HCT116 (cell line): Measurements from ENCODE around the gene MUC13. TPM values are rescaled to one million over a fixed set of nuclear protein-coding genes. Genes with fewer than 3 reads are reported as not detected.
A peak's percentile ranks its signal among the peaks of the same experiment; 100 is the strongest.

Experiments
- ATAC-seq: fragments of 200-7000 bp; cut with Tn5 transposase; 2 replicates; pipeline ENCODE4 v1.9.1; 2020; ENCODE audit warnings: mild to moderate bottlenecking, moderate library complexity
- BruUV-seq: library from RNA; stranded (reverse); fragments of 400-500 nt; replicated peaks from 2 replicates; lab custom pipeline; 2021; lab: Mats Ljungman, UMichigan
- CTCF ChIA-PET: fragments of 300-600 bp; sonication (Branson Sonifier 250); formaldehyde crosslinking; loops from one replicate; lab custom pipeline; 2021; ENCODE audit warnings: antibody characterized with exemption; lab: Charles Lee
- POLR2A ChIA-PET: fragments of 300-600, 350-600 bp; sonication (Branson Sonifier 250); formaldehyde crosslinking; loops from one replicate; lab custom pipeline; 2021; ENCODE audit warnings: antibody characterized with exemption; lab: Charles Lee
- RAD21 ChIA-PET, 2 experiments: fragments of 300-600 bp; sonication (Branson Sonifier 250); formaldehyde crosslinking; loops; one replicate each; lab custom pipeline; 2023; ENCODE audit warnings: low total read pairs in 2 of 2; ENCODE audit not compliant: uncharacterized antibody in 2 of 2, unreplicated experiment in 2 of 2, low non-redundant PET in 1 of 2; lab: Charles Lee
- DNase-seq: peaks from one replicate; pipeline ENCODE4 v3.0.0-alpha.2; 2010; ENCODE audit warnings: low read depth, low spot score
- H2AFZ ChIP-seq: fragments of 200-600 bp; shearing (Covaris generic), sonication (generic); 2 replicates; pipeline ENCODE4 v1.6.1; 2017; ENCODE audit warnings: low read depth, mixed run types, mixed read lengths, antibody characterized with exemption, low read length; ENCODE audit not compliant: poor library complexity, severe bottlenecking
- H3K27ac ChIP-seq: 2 replicates; pipeline ENCODE4 v1.5.1; 2012; ENCODE audit warnings: low read depth, low read length
- H3K27me3 ChIP-seq: fragments of 200-600 bp; sonication (generic); 2 replicates; pipeline ENCODE4 v1.6.1; 2016; ENCODE audit warnings: mixed run types, low read length, mixed read lengths; ENCODE audit not compliant: insufficient read depth
- H3K36me3 ChIP-seq, 2 experiments: fragments of 200-500 bp in 1 of 2; fragments of 200-600 bp in 1 of 2; sonication (Bioruptor generic) in 1 of 2; sonication (generic) in 1 of 2; 2 replicates each; pipeline versions ENCODE4 v1.5.1 to v1.6.1; 2014 to 2016; ENCODE audit warnings: low read length in 2 of 2, inconsistent platforms in 1 of 2, mixed read lengths in 1 of 2, mixed run types in 1 of 2; ENCODE audit not compliant: insufficient read depth in 2 of 2, control insufficient read depth in 1 of 2
- H3K4me1 ChIP-seq, 2 experiments: fragments of 200-600 bp in 1 of 2; sonication (generic) in 1 of 2; 2 replicates each; pipeline versions ENCODE4 v1.5.1 to v1.6.1; 2012 to 2017; ENCODE audit warnings: low read length in 2 of 2, inconsistent platforms in 1 of 2, mild to moderate bottlenecking in 1 of 2, mixed read lengths in 1 of 2, mixed run types in 1 of 2, moderate library complexity in 1 of 2; ENCODE audit not compliant: insufficient read depth in 2 of 2, control insufficient read depth in 1 of 2
- H3K4me2 ChIP-seq: fragments of 200-600 bp; sonication (generic); 2 replicates; pipeline ENCODE4 v1.6.1; 2017; ENCODE audit warnings: mixed run types, low read length, mixed read lengths
- H3K4me3 ChIP-seq, 2 experiments: fragments of 200-600 bp in 1 of 2; sonication (generic) in 1 of 2; replicated peaks in 1 of 2; 2 replicates each; pipeline ENCODE4 v1.5.1; 2011 to 2016; ENCODE audit warnings: low read length in 2 of 2, control low read depth in 1 of 2, low read depth in 1 of 2, mild to moderate bottlenecking in 1 of 2, mixed read lengths in 1 of 2, mixed run types in 1 of 2
- H3K79me2 ChIP-seq: fragments of 200-600 bp; sonication (generic); 2 replicates; pipeline ENCODE4 v1.6.1; 2017; ENCODE audit warnings: mild to moderate bottlenecking, mixed run types, low read length, moderate library complexity, mixed read lengths; ENCODE audit not compliant: insufficient read depth
- H3K9ac ChIP-seq: fragments of 200-600 bp; sonication (generic); 2 replicates; pipeline ENCODE4 v1.6.1; 2016; ENCODE audit warnings: low read length, mixed read lengths
- H3K9me2 ChIP-seq: fragments of 200-600 bp; sonication (generic), shearing (Covaris generic); 2 replicates; pipeline ENCODE4 v1.6.1; 2017; ENCODE audit warnings: mixed run types, mild to moderate bottlenecking, moderate library complexity; ENCODE audit not compliant: insufficient read depth
- H3K9me3 ChIP-seq, 2 experiments: fragments of 200-500 bp in 1 of 2; fragments of 200-600 bp in 1 of 2; sonication (Bioruptor generic) in 1 of 2; sonication (generic) in 1 of 2; 2 replicates each; pipeline ENCODE4 v1.6.1; 2014 to 2017; ENCODE audit warnings: low read length in 2 of 2, mixed read lengths in 2 of 2, inconsistent platforms in 1 of 2, low read depth in 1 of 2, mild to moderate bottlenecking in 1 of 2, mixed run types in 1 of 2, moderate library complexity in 1 of 2; ENCODE audit not compliant: control insufficient read depth in 1 of 2, insufficient read depth in 1 of 2
- H4K20me1 ChIP-seq: fragments of 200-600 bp; sonication (generic), shearing (Covaris generic); 2 replicates; pipeline ENCODE4 v1.6.1; 2017; ENCODE audit warnings: mixed run types, mild to moderate bottlenecking, moderate library complexity; ENCODE audit not compliant: insufficient read depth
- CEBPB ChIP-seq: IDR thresholded peaks from 2 replicates; pipeline ENCODE4 v1.6.1; 2012; ENCODE audit warnings: low read depth
- EGR1 ChIP-seq: IDR thresholded peaks from 2 replicates; pipeline ENCODE4 v1.6.1; 2012; ENCODE audit warnings: low read depth
- ELF1 ChIP-seq: IDR thresholded peaks from 2 replicates; pipeline ENCODE4 v1.6.1; 2012; ENCODE audit warnings: low read depth, borderline replicate concordance
- EZH2 ChIP-seq: fragments of 200-600 bp; sonication (generic); IDR thresholded peaks from 2 replicates; pipeline ENCODE4 v1.6.1; 2017; ENCODE audit warnings: antibody characterized with exemption, mixed run types
- FOSL1 ChIP-seq: IDR thresholded peaks from 2 replicates; pipeline ENCODE4 v1.6.1; 2012; ENCODE audit warnings: low read depth
- POLR2A ChIP-seq: IDR thresholded peaks from 2 replicates; pipeline ENCODE4 v1.7.0; 2011; ENCODE audit warnings: borderline replicate concordance; ENCODE audit not compliant: insufficient read depth, insufficient read length; ENCODE audit errors: extremely low read depth
- RAD21 ChIP-seq: IDR thresholded peaks from 2 replicates; pipeline ENCODE4 v1.6.1; 2012; ENCODE audit warnings: low read depth, mild to moderate bottlenecking
- SIN3A ChIP-seq: IDR thresholded peaks from 2 replicates; pipeline ENCODE4 v1.6.1; 2012; ENCODE audit warnings: low read depth
- SP1 ChIP-seq: IDR thresholded peaks from 2 replicates; pipeline ENCODE4 v1.6.1; 2012; ENCODE audit warnings: low read depth
- SRF ChIP-seq: IDR thresholded peaks from 2 replicates; pipeline ENCODE4 v1.6.1; 2012; ENCODE audit warnings: low read depth
- TCF7L2 ChIP-seq: IDR thresholded peaks from 2 replicates; pipeline ENCODE4 v1.7.0; 2011; ENCODE audit warnings: borderline replicate concordance, inconsistent platforms; ENCODE audit not compliant: insufficient read depth, insufficient read length; ENCODE audit errors: extremely low read depth
- YY1 ChIP-seq: IDR thresholded peaks from 2 replicates; pipeline ENCODE4 v1.6.1; 2011; ENCODE audit warnings: low read length, low read depth, moderate library complexity, mild to moderate bottlenecking; ENCODE audit not compliant: insufficient replicate concordance; ENCODE audit errors: extremely low read depth
- ZFX ChIP-seq: fragments of 450-650 bp; IDR thresholded peaks from 2 replicates; pipeline ENCODE4 v1.6.1; 2017
- intact Hi-C: fragments of 100-400 bp; cut with micrococcal nuclease; formaldehyde crosslinking; loops from 2 replicates; pipeline ENCODE4 v1.10.0; 2022
- total RNA-seq: library from RNA; stranded (reverse); gene quantifications from one replicate; pipeline ENCODE4 v1.2.1, GENCODE V29; 2021; ENCODE audit not compliant: unreplicated experiment
- TF ChIP-seq, protein P1 (sequence below), 3 experiments: fragments of 200-600 bp in 1 of 3; sonication (generic) in 1 of 3; IDR thresholded peaks in 2 of 3; conservative IDR thresholded peaks in 1 of 3; 2 replicates each; pipeline ENCODE4 v1.5.1; 2012 to 2017; ENCODE audit warnings: low read depth in 2 of 3, low read length in 2 of 3, antibody characterized with exemption in 1 of 3, borderline replicate concordance in 1 of 3, control low read depth in 1 of 3, mild to moderate bottlenecking in 1 of 3, mixed read lengths in 1 of 3, mixed run types in 1 of 3, moderate library complexity in 1 of 3; ENCODE audit not compliant: insufficient read depth in 1 of 3
- TF ChIP-seq, protein P2 (sequence below): IDR thresholded peaks from 2 replicates; pipeline ENCODE4 v1.6.1; 2012

Gene MUC13
- total RNA-seq, 1 experiment from 2014 or later, result 0.44 TPM

DNA sequence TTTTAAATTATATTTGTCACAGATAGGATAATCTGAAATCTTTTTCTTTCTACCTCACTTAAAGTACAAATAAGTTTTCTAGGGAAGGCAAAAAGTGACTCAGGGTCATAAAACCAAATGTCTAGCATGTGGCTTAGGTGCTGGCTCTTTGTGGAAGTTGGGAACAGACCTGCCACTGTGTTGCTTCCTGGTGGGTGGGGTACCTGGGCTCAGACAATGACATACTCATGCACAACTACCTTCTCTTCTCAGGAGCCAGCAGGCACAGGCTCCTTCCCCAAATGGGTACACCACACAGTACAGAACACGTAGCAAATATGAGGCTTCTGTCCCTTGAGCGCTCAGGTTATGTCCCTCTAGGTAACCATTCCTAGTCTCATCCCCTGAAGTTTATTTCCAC lies 40.1 kb upstream of the MUC13 start:
- BruUV-seq, result no TSS peak

More for the DNA sequence above, 40.1 kb upstream of the MUC13 start:
- Histone ChIP-seq H3K4me3 (no peak overlapping the region), H2AFZ (no peak overlapping the region), H3K4me1 (peaks cover 0 to 10% of the 10 kb centered on the region in 2 experiments; a peak in 2 of 4 replicates), H3K27ac (no peak overlapping the region), H3K36me3 (no peaks in the 10 kb centered on the region)
- intact Hi-C loops, result no loop called here
- peak; percentile 53 for ATAC-seq
- TF ChIP-seq ZFX (no peak), FOSL1 (no peak), EGR1 (no peak), SRF (no peak), TCF7L2 (no peak), SIN3A (no peak), SP1 (no peak), EZH2 (no peak), CEBPB (no peak), ELF1 (no peak), POLR2A (no peak), YY1 (no peak), RAD21 (no peak)
- TF ChIP-seq, protein P1, sequence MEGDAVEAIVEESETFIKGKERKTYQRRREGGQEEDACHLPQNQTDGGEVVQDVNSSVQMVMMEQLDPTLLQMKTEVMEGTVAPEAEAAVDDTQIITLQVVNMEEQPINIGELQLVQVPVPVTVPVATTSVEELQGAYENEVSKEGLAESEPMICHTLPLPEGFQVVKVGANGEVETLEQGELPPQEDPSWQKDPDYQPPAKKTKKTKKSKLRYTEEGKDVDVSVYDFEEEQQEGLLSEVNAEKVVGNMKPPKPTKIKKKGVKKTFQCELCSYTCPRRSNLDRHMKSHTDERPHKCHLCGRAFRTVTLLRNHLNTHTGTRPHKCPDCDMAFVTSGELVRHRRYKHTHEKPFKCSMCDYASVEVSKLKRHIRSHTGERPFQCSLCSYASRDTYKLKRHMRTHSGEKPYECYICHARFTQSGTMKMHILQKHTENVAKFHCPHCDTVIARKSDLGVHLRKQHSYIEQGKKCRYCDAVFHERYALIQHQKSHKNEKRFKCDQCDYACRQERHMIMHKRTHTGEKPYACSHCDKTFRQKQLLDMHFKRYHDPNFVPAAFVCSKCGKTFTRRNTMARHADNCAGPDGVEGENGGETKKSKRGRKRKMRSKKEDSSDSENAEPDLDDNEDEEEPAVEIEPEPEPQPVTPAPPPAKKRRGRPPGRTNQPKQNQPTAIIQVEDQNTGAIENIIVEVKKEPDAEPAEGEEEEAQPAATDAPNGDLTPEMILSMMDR (IDR thresholded peaks at IDR 0.05 in 2 of 3, conservative IDR thresholded peaks at IDR 0.05 in 1 of 3; ENCODE audit: borderline replicate concordance in 1 of 3, insufficient read depth in 1 of 3, low read depth in 2 of 3, low read length in 2 of 3), result no peak
- TF ChIP-seq, protein P2, sequence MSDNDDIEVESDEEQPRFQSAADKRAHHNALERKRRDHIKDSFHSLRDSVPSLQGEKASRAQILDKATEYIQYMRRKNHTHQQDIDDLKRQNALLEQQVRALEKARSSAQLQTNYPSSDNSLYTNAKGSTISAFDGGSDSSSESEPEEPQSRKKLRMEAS, result no peak
- TF ChIP-seq, all 23 proteins: peak for 0
- ChIA-PET RAD21 (no interaction called here), CTCF (no interaction called here), POLR2A (no interaction called here)
- Histone ChIP-seq H3K79me2 (no peaks in the 10 kb centered on the region), H3K27me3 (no peaks in the 10 kb centered on the region), H3K9me2 (no peaks in the 10 kb centered on the region), H3K9ac (no peak overlapping the region), H3K4me2 (no peak overlapping the region), H4K20me1 (no peaks in the 10 kb centered on the region), H3K9me3 (no peaks in the 10 kb centered on the region)
- no peak for DNase-seq
